Type B pancreatic cell (in vitro differentiated cells): ENCODE results near the gene SCNN1G. TPM values are rescaled to one million over a fixed set of nuclear protein-coding genes. Genes with fewer than 3 reads are reported as not detected.

Experiments
- DNase-seq: peaks from one replicate; pipeline ENCODE4 v3.0.0; 2021; ENCODE audit warnings: mixed read lengths; ENCODE audit not compliant: unreplicated experiment; ENCODE audit errors: extremely low spot score
- H3K27ac Mint-ChIP-seq: 2 replicates; pipeline ENCODE4 v1.8.0; 2021; ENCODE audit warnings: mild to moderate bottlenecking, mixed read lengths
- H3K27me3 Mint-ChIP-seq: 2 replicates; pipeline ENCODE4 v1.8.0; 2021; ENCODE audit warnings: mixed read lengths
- H3K36me3 Mint-ChIP-seq: 2 replicates; pipeline ENCODE4 v1.8.0; 2021; ENCODE audit warnings: mixed read lengths
- H3K4me1 Mint-ChIP-seq: one replicate; pipeline ENCODE4 v1.8.0; 2021; ENCODE audit warnings: mixed read lengths; ENCODE audit not compliant: unreplicated experiment
- H3K4me3 Mint-ChIP-seq: 2 replicates; pipeline ENCODE4 v1.8.0; 2021; ENCODE audit warnings: mild to moderate bottlenecking, mixed read lengths
- H3K9me3 Mint-ChIP-seq: 2 replicates; pipeline ENCODE4 v1.8.0; 2021; ENCODE audit warnings: mixed read lengths
- total RNA-seq: library from RNA; stranded (reverse); gene quantifications from 2 replicates; pipeline ENCODE4 v1.2.1, GENCODE V29; 2021; ENCODE audit warnings: low replicate concordance
- TF ChIP-seq, protein P1 (sequence below): fragments of 200-600 bp; sonication (generic); conservative IDR thresholded peaks from 2 replicates; pipeline ENCODE4 v1.5.0; 2021; ENCODE audit warnings: antibody characterized with exemption, mild to moderate bottlenecking

The SCNN1G gene
- total RNA-seq, 1 donor from 2014 or later: 1.3 TPM

GRCh38 chr16:23216658-23217246 lies 34.2 kb downstream of the SCNN1G start:
- TF ChIP-seq, protein P1, sequence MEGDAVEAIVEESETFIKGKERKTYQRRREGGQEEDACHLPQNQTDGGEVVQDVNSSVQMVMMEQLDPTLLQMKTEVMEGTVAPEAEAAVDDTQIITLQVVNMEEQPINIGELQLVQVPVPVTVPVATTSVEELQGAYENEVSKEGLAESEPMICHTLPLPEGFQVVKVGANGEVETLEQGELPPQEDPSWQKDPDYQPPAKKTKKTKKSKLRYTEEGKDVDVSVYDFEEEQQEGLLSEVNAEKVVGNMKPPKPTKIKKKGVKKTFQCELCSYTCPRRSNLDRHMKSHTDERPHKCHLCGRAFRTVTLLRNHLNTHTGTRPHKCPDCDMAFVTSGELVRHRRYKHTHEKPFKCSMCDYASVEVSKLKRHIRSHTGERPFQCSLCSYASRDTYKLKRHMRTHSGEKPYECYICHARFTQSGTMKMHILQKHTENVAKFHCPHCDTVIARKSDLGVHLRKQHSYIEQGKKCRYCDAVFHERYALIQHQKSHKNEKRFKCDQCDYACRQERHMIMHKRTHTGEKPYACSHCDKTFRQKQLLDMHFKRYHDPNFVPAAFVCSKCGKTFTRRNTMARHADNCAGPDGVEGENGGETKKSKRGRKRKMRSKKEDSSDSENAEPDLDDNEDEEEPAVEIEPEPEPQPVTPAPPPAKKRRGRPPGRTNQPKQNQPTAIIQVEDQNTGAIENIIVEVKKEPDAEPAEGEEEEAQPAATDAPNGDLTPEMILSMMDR: no peak
- DNase-seq: no peak
- Mint-ChIP-seq H3K9me3 (no peaks in the 10 kb centered on the region), H3K4me3 (no peak overlapping the region), H3K36me3 (no peaks in the 10 kb centered on the region), H3K4me1 (no peaks in the 10 kb centered on the region), H3K27ac (no peak overlapping the region), H3K27me3 (peaks cover 22% of the 10 kb centered on the region)

GRCh38 chr16:23217646-23218045 lies 35.1 kb downstream of the SCNN1G start:
- TF ChIP-seq, protein P1: no peak
- peaks cover 25% of the 10 kb centered on the region for H3K27me3 Mint-ChIP-seq
- H3K36me3 Mint-ChIP-seq: no peaks in the 10 kb centered on the region
- DNase-seq: no peak
- no peaks in the 10 kb centered on the region for H3K4me1 Mint-ChIP-seq
- no peak overlapping the region for H3K27ac Mint-ChIP-seq
- H3K9me3 Mint-ChIP-seq: no peaks in the 10 kb centered on the region
- no peak overlapping the region for H3K4me3 Mint-ChIP-seq

GRCh38 chr16:23222929-23223328 lies 40.4 kb downstream of the SCNN1G start:
- TF ChIP-seq, protein P1: no peak
- H3K36me3 Mint-ChIP-seq: no peaks in the 10 kb centered on the region
- no peak overlapping the region for H3K27ac Mint-ChIP-seq
- H3K9me3 Mint-ChIP-seq: no peaks in the 10 kb centered on the region
- no peaks in the 10 kb centered on the region for H3K4me1 Mint-ChIP-seq
- no peak for DNase-seq
- peaks cover 41% of the 10 kb centered on the region for H3K27me3 Mint-ChIP-seq
- no peak overlapping the region for H3K4me3 Mint-ChIP-seq

GRCh38 chr16:23223368-23223767 lies 40.8 kb downstream of the SCNN1G start:
- H3K9me3 Mint-ChIP-seq: no peaks in the 10 kb centered on the region
- no peak overlapping the region for H3K4me3 Mint-ChIP-seq
- H3K4me1 Mint-ChIP-seq: no peaks in the 10 kb centered on the region
- TF ChIP-seq, protein P1: no peak
- DNase-seq: no peak
- H3K27me3 Mint-ChIP-seq: peaks cover 43% of the 10 kb centered on the region
- no peak overlapping the region for H3K27ac Mint-ChIP-seq
- no peaks in the 10 kb centered on the region for H3K36me3 Mint-ChIP-seq

DNA sequence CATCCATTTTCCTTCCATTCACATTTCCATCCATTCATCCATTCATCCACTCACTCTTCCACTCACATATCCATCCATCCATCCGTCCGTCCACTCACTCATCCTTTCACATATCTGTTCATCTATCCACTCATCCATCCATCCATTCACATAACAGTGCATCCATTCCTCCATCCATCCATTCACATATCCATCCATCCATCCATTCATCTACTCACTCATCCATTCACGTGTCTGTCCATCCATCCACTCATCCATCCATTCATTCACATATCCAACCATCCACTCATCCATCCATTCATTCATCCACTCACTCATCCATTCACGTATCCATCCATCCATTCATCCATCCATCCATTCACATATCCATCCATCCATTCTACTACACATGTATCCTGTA lies 42.6 kb downstream of the SCNN1G start:
- Mint-ChIP-seq H3K27ac (no peak overlapping the region), H3K9me3 (no peaks in the 10 kb centered on the region), H3K4me1 (no peaks in the 10 kb centered on the region), H3K4me3 (no peak overlapping the region), H3K27me3 (peaks cover 34% of the 10 kb centered on the region), H3K36me3 (no peaks in the 10 kb centered on the region)
- TF ChIP-seq, protein P1: no peak
- DNase-seq: no peak

DNA sequence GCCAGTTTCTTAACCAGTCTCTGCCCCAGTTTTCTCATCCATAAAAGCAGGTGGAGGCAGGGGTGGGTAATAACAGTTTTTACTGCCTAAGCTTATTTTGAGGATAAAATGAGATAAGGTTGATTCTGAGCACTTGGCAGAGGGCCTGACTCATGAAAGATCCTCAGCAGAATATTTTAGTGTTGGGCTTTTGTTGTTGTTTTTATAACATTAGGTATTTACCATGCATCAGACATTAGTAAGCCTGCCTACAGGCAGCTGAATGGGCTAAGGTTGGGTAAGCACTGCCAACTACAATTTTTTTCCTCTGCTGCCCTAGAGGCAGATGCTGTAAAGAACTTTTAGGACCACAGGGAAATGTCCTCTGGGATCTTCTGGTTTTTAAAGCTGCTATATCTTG lies 43.1 kb downstream of the SCNN1G start:
- Mint-ChIP-seq H3K27me3 (peaks cover 30% of the 10 kb centered on the region), H3K4me1 (no peaks in the 10 kb centered on the region), H3K36me3 (no peaks in the 10 kb centered on the region), H3K27ac (no peak overlapping the region), H3K4me3 (no peak overlapping the region), H3K9me3 (no peaks in the 10 kb centered on the region)
- TF ChIP-seq, protein P1: no peak
- DNase-seq: no peak
